Stimulated activated CD8-positive, alpha-beta memory T cell treated with anti-CD3 and anti-CD28 coated beads, Interleukin-2, amount 100 ng/mL, for 1 hour (primary cell): Measurements from ENCODE around the gene TMEM252.

Experiments used
- DNase-seq, 2 donors: peaks; one replicate each; pipeline ENCODE4 v3.0.0-alpha.2; 2020; ENCODE audit warnings: low read depth in 2 of 2

Gene TMEM252

GRCh38 chr9:68545033-68545705 lies 4.5 kb upstream of the TMEM252 start:
- no peak for DNase-seq

GRCh38 chr9:68541568-68541967 lies 885 bp upstream of the TMEM252 start:
- DNase-seq: no peak

- no peak for DNase-seq
Observed at GRCh38 chr9:68538200-68538599, 2.5 kb downstream of the TMEM252 start.

- DNase-seq: no peak
Observed at GRCh38 chr9:68537616-68537880, 3.1 kb downstream of the TMEM252 start.

GRCh38 chr9:68536876-68537615 lies 3.6 kb downstream of the TMEM252 start:
- DNase-seq: no peak

- no peak for DNase-seq
Observed at GRCh38 chr9:68533678-68534077, 7.0 kb downstream of the TMEM252 start.

GRCh38 chr9:68532131-68532530 lies 8.6 kb downstream of the TMEM252 start:
- DNase-seq: no peak

- DNase-seq: no peak
Observed at GRCh38 chr9:68530618-68531017, 10.1 kb downstream of the TMEM252 start.

- DNase-seq: no peak
Observed at GRCh38 chr9:68523367-68523936, 17.2 kb downstream of the TMEM252 start.

- no peak for DNase-seq
Observed at GRCh38 chr9:68522954-68523353, 17.7 kb downstream of the TMEM252 start.

GRCh38 chr9:68522131-68522530 lies 18.6 kb downstream of the TMEM252 start:
- DNase-seq: no peak

GRCh38 chr9:68515326-68516017 lies 25.2 kb downstream of the TMEM252 start:
- DNase-seq: no peak

GRCh38 chr9:68513981-68514380 lies 26.7 kb downstream of the TMEM252 start:
- DNase-seq: no peak

GRCh38 chr9:68513385-68513784 lies 27.3 kb downstream of the TMEM252 start:
- DNase-seq: no peak

- DNase-seq: no peak
Observed at GRCh38 chr9:68509689-68510088, 31.0 kb downstream of the TMEM252 start.

GRCh38 chr9:68508547-68508946 lies 32.1 kb downstream of the TMEM252 start:
- no peak for DNase-seq

- no peak for DNase-seq
Observed at GRCh38 chr9:68507806-68508145, 32.9 kb downstream of the TMEM252 start.

- DNase-seq: no peak
Observed at GRCh38 chr9:68507130-68507805, 33.4 kb downstream of the TMEM252 start.

- DNase-seq: no peak
Observed at GRCh38 chr9:68506551-68506950, 34.1 kb downstream of the TMEM252 start.

GRCh38 chr9:68505681-68506409 lies 34.8 kb downstream of the TMEM252 start:
- DNase-seq: no peak

- no peak for DNase-seq
Observed at GRCh38 chr9:68502279-68502678, 38.4 kb downstream of the TMEM252 start.
